GM23338 (cell line): ENCODE measurements around the gene FAAH. TPM values are rescaled to one million over a fixed set of nuclear protein-coding genes. Genes with fewer than 3 reads are reported as not detected.

Source experiments
- ATAC-seq: fragments of 200-7000 bp; cut with Tn5 transposase; 3 replicates; pipeline ENCODE4 v1.9.1; 2020
- DNase-seq: peaks from one replicate; pipeline ENCODE4 v3.0.0-alpha.2; 2015; ENCODE audit warnings: low spot score
- H2AFZ ChIP-seq: fragments of 200-600 bp; sonication (generic); 2 replicates; pipeline ENCODE4 v1.8.0; 2016; ENCODE audit warnings: antibody characterized with exemption, mild to moderate bottlenecking, moderate library complexity
- H3F3A ChIP-seq: fragments of 200-600 bp; sonication (generic); replicated peaks from 2 replicates; pipeline ENCODE4 v1.8.0; 2017; ENCODE audit warnings: antibody characterized with exemption, mixed run types, low read depth
- H3K27ac ChIP-seq: fragments of 200-600 bp; sonication (generic); 2 replicates; pipeline ENCODE4 v1.6.1; 2016; ENCODE audit warnings: low read depth
- H3K27me3 ChIP-seq: fragments of 200-600 bp; sonication (generic); 2 replicates; pipeline ENCODE4 v1.8.0; 2016; ENCODE audit warnings: mild to moderate bottlenecking, mixed run types, moderate library complexity; ENCODE audit not compliant: insufficient read depth
- H3K36me3 ChIP-seq: fragments of 200-600 bp; sonication (generic); 2 replicates; pipeline ENCODE4 v1.8.0; 2016; ENCODE audit warnings: mild to moderate bottlenecking; ENCODE audit not compliant: insufficient read depth
- H3K4me1 ChIP-seq: fragments of 200-600 bp; sonication (generic); 2 replicates; pipeline ENCODE4 v1.8.0; 2016; ENCODE audit warnings: mild to moderate bottlenecking, moderate library complexity; ENCODE audit not compliant: insufficient read depth
- H3K4me2 ChIP-seq: fragments of 200-600 bp; sonication (generic); 2 replicates; pipeline ENCODE4 v1.7.1; 2017; ENCODE audit warnings: mixed run types
- H3K4me3 ChIP-seq: fragments of 200-600 bp; sonication (generic); 2 replicates; pipeline ENCODE4 v1.6.1; 2016; ENCODE audit warnings: mixed run types
- H3K79me2 ChIP-seq: fragments of 200-600 bp; sonication (generic); replicated peaks from 2 replicates; pipeline ENCODE4 v1.8.0; 2017; ENCODE audit warnings: mild to moderate bottlenecking; ENCODE audit not compliant: insufficient read depth
- H3K9me2 ChIP-seq: fragments of 200-600 bp; sonication (generic); 2 replicates; pipeline ENCODE4 v1.8.0; 2017; ENCODE audit not compliant: insufficient read depth
- H4K20me1 ChIP-seq: fragments of 200-600 bp; sonication (generic); replicated peaks from 2 replicates; pipeline ENCODE4 v1.8.0; 2017; ENCODE audit warnings: mild to moderate bottlenecking; ENCODE audit not compliant: insufficient read depth
- H3K27ac Mint-ChIP-seq: 2 replicates; pipeline ENCODE4 v1.8.0; 2020; ENCODE audit warnings: inconsistent platforms, mild to moderate bottlenecking, moderate library complexity, mixed read lengths
- H3K27me3 Mint-ChIP-seq: 3 replicates; pipeline ENCODE4 v1.8.0; 2022; ENCODE audit warnings: low read depth, mild to moderate bottlenecking, moderate library complexity, mixed read lengths, inconsistent platforms; ENCODE audit not compliant: insufficient read depth, poor library complexity
- H3K36me3 Mint-ChIP-seq: 3 replicates; pipeline ENCODE4 v1.8.0; 2021; ENCODE audit warnings: low read depth, mild to moderate bottlenecking, inconsistent platforms, moderate library complexity, mixed read lengths
- H3K4me1 Mint-ChIP-seq: 3 replicates; pipeline ENCODE4 v1.8.0; 2020; ENCODE audit warnings: mild to moderate bottlenecking, inconsistent platforms, mixed read lengths
- H3K4me3 Mint-ChIP-seq: 3 replicates; pipeline ENCODE4 v1.8.0; 2021; ENCODE audit warnings: moderate library complexity, mild to moderate bottlenecking, inconsistent platforms, mixed read lengths
- H3K9me3 Mint-ChIP-seq: 3 replicates; pipeline ENCODE4 v1.8.0; 2020; ENCODE audit warnings: moderate library complexity, mild to moderate bottlenecking, inconsistent platforms, mixed read lengths
- CREB1 ChIP-seq: fragments of 250-450 bp; sonication (Bioruptor Pico); IDR thresholded peaks from 2 replicates; pipeline ENCODE4 v1.5.0; 2020; ENCODE audit warnings: low read depth, mild to moderate bottlenecking, moderate library complexity
- CTCF ChIP-seq, 2 experiments: fragments of 200-600 bp in 1 of 2; sonication (generic) in 1 of 2; conservative IDR thresholded peaks; 2 replicates each; pipeline versions ENCODE4 v1.5.1 to v1.6.1; 2016 to 2017; ENCODE audit warnings: antibody characterized with exemption in 2 of 2, low read depth in 2 of 2, mild to moderate bottlenecking in 2 of 2, moderate library complexity in 1 of 2
- EZH2 ChIP-seq: fragments of 200-600 bp; sonication (generic); IDR thresholded peaks from one replicate; pipeline ENCODE4 v1.8.0; 2017; ENCODE audit warnings: antibody characterized with exemption, mild to moderate bottlenecking, low read depth; ENCODE audit not compliant: unreplicated experiment
- EZH2phosphoT487 ChIP-seq: fragments of 200-600 bp; sonication (generic); IDR thresholded peaks from one replicate; pipeline ENCODE4 v1.8.1; 2018; ENCODE audit warnings: antibody characterized with exemption; ENCODE audit not compliant: unreplicated experiment
- JUNB ChIP-seq: IDR thresholded peaks from one replicate; pipeline ENCODE4 v1.6.1; 2016; ENCODE audit warnings: antibody characterized with exemption; ENCODE audit not compliant: unreplicated experiment
- REST ChIP-seq: IDR thresholded peaks from one replicate; pipeline ENCODE4 v1.6.1; 2018; ENCODE audit warnings: antibody characterized with exemption; ENCODE audit not compliant: unreplicated experiment
- STAT1 ChIP-seq: IDR thresholded peaks from one replicate; pipeline ENCODE4 v1.6.1; 2016; ENCODE audit warnings: antibody characterized with exemption; ENCODE audit not compliant: unreplicated experiment
- ZNF114 ChIP-seq: fragments of 250-450 bp; sonication (Bioruptor Pico); IDR thresholded peaks from 2 replicates; pipeline ENCODE4 v1.5.0; 2020; ENCODE audit warnings: mild to moderate bottlenecking, moderate library complexity
- ZNF331 ChIP-seq: fragments of 250-450 bp; sonication (Bioruptor Pico); IDR thresholded peaks from 2 replicates; pipeline ENCODE4 v1.5.0; 2020; ENCODE audit warnings: low read depth, mild to moderate bottlenecking, moderate library complexity
- polyA plus RNA-seq: library from polyadenylated mRNA; unstranded; fragments of >200 nt; fragmentation: Nextera tagmentation; extraction: Ambion mirVana; gene quantifications from 2 replicates; pipeline ENCODE4 v1.2.1, GENCODE V29; 2016
- total RNA-seq: library from RNA; depleted of rRNA; stranded (reverse); fragments of >200 nt; shearing (Covaris generic); gene quantifications from 2 replicates; pipeline ENCODE4 v1.2.3, GENCODE V29; 2014
- TF ChIP-seq, protein P1 (sequence below): fragments of 250-450 bp; sonication (Bioruptor Pico); IDR thresholded peaks from 2 replicates; pipeline ENCODE4 v1.5.0; 2020; ENCODE audit warnings: mild to moderate bottlenecking, moderate library complexity

The FAAH gene
- total and polyA plus RNA-seq, 2 experiments from 2014 or later = 10.7 to 24.0 TPM

GRCh38 chr1:46401154-46401913 is 7.2 kb downstream of the FAAH start:
- no peak for ATAC-seq
- no peak overlapping the region for H3K27ac Mint-ChIP-seq
- H3F3A ChIP-seq = no peaks in the 10 kb centered on the region

More at GRCh38 chr1:46401154-46401913, 7.2 kb downstream of the FAAH start:
- H3K36me3 ChIP-seq = no peaks in the 10 kb centered on the region
- Mint-ChIP-seq H3K9me3 (no peaks in the 10 kb centered on the region), H3K4me1 (peaks cover 21% of the 10 kb centered on the region), H3K27me3 (peaks cover 13% of the 10 kb centered on the region), H3K4me3 (no peak overlapping the region; the same call in 2 of the 3 replicates), H3K36me3 (no peaks in the 10 kb centered on the region; the same call in 2 of the 3 replicates)
- no peak overlapping the region for H3K27ac ChIP-seq
- no peaks in the 10 kb centered on the region; the same call in 1 of the 2 replicates for H4K20me1 ChIP-seq
- no peak for DNase-seq
- H3K27me3 ChIP-seq = no peaks in the 10 kb centered on the region
- peak overlapping the region; percentile 38; the same call in 1 of the 2 replicates for H3K4me3 ChIP-seq
- H3K9me2 ChIP-seq = no peaks in the 10 kb centered on the region
- H3K4me2 ChIP-seq = peak overlapping the region; percentile 69; the same call in 1 of the 2 replicates
- H2AFZ ChIP-seq = no peak overlapping the region
- peaks cover 19% of the 10 kb centered on the region for H3K4me1 ChIP-seq
- TF ChIP-seq CREB1 (CRISPR knock-in tag) (no peak), CTCF (conservative IDR thresholded peaks at IDR 0.05; ENCODE audit: low read depth in 2 of 2) (no peak), JUNB (no peak), EZH2 (no peak), EZH2phosphoT487 (no peak), ZNF114 (CRISPR knock-in tag) (no peak), STAT1 (no peak), ZNF331 (no peak), REST (no peak)
- TF ChIP-seq, protein P1, sequence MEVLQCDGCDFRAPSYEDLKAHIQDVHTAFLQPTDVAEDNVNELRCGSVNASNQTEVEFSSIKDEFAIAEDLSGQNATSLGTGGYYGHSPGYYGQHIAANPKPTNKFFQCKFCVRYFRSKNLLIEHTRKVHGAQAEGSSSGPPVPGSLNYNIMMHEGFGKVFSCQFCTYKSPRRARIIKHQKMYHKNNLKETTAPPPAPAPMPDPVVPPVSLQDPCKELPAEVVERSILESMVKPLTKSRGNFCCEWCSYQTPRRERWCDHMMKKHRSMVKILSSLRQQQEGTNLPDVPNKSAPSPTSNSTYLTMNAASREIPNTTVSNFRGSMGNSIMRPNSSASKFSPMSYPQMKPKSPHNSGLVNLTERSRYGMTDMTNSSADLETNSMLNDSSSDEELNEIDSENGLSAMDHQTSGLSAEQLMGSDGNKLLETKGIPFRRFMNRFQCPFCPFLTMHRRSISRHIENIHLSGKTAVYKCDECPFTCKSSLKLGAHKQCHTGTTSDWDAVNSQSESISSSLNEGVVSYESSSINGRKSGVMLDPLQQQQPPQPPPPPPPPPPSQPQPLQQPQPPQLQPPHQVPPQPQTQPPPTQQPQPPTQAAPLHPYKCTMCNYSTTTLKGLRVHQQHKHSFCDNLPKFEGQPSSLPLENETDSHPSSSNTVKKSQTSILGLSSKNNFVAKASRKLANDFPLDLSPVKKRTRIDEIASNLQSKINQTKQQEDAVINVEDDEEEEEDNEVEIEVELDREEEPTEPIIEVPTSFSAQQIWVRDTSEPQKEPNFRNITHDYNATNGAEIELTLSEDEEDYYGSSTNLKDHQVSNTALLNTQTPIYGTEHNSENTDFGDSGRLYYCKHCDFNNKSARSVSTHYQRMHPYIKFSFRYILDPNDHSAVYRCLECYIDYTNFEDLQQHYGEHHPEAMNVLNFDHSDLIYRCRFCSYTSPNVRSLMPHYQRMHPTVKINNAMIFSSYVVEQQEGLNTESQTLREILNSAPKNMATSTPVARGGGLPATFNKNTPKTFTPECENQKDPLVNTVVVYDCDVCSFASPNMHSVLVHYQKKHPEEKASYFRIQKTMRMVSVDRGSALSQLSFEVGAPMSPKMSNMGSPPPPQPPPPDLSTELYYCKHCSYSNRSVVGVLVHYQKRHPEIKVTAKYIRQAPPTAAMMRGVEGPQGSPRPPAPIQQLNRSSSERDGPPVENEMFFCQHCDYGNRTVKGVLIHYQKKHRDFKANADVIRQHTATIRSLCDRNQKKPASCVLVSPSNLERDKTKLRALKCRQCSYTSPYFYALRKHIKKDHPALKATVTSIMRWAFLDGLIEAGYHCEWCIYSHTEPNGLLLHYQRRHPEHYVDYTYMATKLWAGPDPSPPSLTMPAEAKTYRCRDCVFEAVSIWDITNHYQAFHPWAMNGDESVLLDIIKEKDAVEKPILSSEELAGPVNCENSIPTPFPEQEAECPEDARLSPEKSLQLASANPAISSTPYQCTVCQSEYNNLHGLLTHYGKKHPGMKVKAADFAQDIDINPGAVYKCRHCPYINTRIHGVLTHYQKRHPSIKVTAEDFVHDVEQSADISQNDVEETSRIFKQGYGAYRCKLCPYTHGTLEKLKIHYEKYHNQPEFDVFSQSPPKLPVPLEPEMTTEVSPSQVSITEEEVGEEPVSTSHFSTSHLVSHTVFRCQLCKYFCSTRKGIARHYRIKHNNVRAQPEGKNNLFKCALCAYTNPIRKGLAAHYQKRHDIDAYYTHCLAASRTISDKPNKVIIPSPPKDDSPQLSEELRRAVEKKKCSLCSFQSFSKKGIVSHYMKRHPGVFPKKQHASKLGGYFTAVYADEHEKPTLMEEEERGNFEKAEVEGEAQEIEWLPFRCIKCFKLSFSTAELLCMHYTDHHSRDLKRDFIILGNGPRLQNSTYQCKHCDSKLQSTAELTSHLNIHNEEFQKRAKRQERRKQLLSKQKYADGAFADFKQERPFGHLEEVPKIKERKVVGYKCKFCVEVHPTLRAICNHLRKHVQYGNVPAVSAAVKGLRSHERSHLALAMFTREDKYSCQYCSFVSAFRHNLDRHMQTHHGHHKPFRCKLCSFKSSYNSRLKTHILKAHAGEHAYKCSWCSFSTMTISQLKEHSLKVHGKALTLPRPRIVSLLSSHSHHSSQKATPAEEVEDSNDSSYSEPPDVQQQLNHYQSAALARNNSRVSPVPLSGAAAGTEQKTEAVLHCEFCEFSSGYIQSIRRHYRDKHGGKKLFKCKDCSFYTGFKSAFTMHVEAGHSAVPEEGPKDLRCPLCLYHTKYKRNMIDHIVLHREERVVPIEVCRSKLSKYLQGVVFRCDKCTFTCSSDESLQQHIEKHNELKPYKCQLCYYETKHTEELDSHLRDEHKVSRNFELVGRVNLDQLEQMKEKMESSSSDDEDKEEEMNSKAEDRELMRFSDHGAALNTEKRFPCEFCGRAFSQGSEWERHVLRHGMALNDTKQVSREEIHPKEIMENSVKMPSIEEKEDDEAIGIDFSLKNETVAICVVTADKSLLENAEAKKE = no peak
- H3K79me2 ChIP-seq = no peaks in the 10 kb centered on the region
